GM19455 (cell line): ENCODE measurements around the gene LYVE1.
"Not testable (repeated sequence)": the region's sequence is repeated elsewhere in the genome, so short reads cannot be mapped to it uniquely, and the experiment has no call there.

Experiments
- ATAC-seq: cut with Tn5 transposase; IDR thresholded peaks from one replicate; pipeline ENCODE4 v1.9.1; 2021; ENCODE audit not compliant: unreplicated experiment

Gene LYVE1, protein sequence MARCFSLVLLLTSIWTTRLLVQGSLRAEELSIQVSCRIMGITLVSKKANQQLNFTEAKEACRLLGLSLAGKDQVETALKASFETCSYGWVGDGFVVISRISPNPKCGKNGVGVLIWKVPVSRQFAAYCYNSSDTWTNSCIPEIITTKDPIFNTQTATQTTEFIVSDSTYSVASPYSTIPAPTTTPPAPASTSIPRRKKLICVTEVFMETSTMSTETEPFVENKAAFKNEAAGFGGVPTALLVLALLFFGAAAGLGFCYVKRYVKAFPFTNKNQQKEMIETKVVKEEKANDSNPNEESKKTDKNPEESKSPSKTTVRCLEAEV

DNA sequence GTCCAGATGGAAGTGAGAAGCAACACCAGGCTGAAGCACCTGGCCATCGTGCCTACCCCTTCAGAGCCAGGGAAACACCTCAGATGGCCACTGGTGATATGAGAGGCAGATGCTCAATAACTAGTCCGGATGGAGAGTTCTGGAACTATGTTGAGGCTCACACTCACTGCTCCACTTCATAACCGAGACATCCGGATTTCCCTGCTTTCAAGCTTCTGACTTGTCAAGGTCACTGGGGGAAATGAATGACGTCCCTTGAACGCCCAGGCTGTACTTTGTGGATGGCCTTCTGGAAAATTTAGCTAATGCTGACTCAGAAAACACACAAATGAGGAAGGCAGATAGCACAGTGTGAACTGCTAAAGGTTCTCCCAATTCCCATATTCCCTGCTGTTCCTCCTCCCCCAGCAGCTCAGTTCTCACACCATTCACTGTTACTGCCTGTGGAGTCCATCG lies at the start of gene LYVE1:
TSS of gene LYVE1 (minus strand) at position 180 of the 456 bp plus-strand sequence. CDS start at position 47, 133 bp downstream.
- no peak for ATAC-seq

DNA sequence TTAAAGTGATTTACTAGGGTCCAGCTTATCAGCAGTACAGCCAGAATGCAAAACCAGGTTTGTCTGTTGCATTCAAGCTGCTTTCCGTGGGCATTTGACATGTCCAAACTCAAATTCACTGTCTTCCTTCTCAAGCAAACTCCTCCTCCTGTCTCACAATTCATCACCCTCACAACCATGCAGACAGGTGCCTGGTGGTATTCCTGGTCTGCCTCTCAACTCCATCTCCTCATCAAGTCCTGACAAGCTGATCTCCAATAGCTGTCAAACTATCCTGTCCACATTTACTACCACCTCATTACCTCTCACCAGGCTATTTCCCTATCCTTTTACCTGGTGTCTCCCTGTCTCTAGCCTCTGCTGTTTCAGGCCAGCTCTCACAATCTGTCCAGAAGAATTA lies 49.1 kb upstream of the LYVE1 start:
- no peak for ATAC-seq

DNA sequence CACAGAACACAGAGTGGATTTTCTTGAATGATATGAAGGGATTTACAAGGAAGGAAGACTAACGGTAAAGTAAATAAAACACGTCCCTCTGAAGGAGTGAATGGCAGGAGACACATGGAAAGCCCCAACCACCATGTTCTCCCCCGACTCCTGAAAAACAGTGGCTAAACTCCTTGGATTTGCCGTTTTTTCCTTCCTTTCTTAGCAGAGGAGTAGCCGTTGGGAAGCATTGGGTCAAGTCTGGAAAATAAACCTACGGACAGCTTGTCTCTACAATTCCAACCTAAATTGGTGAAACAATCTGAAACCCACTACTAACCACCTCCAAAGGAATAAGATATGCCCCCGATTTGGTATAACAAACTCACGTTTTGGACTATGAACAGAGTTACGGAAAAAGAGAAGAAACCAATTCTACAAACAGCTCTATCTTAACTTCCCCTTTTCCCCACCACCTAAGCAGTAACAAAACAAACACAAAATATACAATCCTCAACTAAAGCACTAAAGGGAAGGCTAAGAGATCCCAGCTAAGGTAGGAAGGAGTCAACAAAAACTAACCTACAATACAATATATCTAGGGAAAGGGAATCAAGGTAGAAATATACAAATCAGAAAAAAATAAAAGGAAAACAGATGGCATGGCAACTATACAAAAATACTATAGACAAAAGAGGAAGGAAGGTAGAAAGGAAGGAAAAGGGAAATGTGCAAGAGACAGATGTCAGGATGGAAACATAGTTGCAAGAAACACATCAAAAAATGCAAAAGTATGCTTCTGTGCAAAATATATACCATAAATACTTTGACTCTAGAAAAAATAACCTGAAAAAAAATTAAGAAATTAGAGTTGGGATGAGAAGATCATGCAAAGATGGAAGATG lies 43.8 kb upstream of the LYVE1 start:
- ATAC-seq, result no peak

DNA sequence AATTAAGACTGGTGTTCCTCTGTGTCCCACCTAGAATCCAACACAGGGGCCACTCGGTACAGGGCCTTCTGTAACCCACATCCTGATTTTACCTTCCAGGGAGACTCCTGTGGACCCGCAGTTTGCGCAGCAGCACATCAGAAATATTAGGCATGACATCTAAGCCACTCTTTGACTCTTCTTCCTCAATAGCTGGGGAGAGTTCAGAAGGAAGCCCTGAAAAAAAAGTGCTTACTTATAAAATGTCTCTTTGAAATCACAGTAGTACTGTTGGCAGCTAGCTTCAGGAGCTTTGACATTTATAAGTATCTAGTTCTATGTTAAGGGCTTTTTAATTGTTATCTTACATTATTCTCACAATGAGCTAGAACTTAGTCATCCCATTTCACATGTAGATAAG lies 41.2 kb upstream of the LYVE1 start:
- ATAC-seq, result no peak

DNA sequence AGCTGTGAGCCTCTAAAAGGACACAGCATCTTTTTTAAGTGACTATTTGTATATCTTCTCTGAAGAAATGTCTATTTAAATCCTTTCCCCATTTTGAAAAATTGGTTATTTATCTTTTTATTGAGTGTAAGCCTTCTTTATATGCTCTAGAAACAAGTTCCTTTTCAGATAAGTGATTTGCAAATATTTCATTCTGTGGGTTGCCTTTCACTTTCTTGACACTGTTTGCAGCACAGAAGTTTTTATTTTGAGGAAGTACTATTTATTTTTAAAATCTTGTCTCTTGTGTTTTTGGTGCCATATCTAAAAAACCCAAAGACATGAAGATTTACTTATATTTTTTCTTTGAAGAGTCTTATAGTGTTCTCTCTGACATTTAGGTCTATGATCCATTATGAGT lies 40.1 kb upstream of the LYVE1 start:
- no peak for ATAC-seq

DNA sequence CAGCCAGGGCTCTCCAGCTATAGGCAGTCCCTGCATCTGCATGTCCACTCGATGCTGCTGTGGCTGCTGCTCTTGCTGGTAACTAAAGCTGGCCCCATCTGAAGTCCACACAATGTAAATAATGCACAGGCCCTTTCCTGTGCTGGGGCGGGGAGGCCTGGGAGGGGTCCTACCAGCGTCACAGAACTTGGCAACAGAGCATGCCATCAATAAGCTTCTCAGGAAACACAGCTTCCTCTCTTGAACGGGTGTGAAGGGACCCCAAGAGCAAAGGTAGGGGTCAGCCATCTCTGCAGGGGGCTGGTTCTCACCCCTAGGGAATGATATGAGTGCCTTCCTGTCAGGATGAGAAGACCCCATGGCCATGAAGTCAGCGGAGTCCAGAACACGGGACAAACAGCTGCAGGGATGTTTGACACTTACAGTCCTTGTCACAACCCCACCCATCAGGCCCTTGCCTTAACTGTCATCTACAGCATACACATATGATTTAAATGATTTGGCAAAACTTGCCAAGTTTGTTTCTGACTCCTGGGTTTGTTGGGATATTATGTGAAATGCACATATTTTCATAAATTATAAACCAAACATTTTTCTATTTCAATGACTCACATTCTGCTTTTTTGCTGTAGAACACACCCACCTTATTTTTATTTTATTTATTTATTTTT lies 39.1 kb upstream of the LYVE1 start:
- ATAC-seq, result no peak

DNA sequence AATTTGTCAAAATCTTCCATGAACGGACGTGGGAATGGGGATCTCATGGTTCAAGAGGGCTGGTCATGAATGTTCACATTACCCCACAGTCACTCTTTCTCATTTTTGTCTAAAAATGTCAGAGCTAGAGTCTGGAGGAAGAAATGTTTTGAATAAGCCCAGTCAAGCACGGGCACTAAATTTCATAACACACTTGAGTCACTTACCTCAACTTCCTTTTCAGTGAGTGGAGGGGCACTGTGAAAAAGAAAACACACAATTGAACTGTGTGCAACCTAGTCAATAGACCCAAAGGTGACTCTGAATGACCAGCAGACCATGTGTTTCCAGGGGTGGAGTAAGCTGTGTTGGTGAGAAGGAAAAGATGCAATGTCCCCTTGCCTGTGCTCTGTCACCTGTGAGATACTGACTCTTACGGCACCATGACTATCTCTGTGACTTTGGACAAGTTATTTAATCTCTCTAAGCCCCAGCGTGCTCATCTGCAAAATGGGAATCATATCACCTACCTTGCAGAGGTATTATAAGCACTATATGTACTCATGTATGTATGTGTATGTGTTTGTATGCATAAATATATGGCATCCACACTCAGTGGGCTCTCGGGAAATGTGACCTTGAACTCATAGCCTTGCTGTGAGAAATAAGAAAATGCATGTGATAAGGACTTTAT lies 38.2 kb upstream of the LYVE1 start:
- peak; percentile 53 for ATAC-seq

DNA sequence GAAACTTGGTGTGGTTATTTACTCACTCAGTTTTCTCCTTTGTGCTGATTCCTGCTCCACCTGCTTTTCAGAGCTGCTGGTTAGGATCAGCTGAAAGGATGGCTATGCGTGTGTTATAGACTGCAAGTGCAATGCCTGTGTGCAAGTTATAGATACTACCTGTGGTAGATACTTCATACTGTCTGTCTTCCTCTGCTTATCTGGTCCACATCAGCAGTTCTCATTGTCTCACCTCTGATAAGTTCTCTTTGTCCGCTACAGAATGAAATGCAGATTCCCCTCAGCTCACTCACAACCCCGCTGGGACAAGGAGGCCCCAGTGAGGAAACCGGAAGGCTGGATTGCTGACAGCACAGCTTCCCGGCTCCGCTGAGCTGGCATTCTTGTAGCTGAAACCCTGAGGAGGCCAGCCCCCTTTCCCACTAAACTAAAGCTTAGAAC lies 37.5 kb upstream of the LYVE1 start:
- no peak for ATAC-seq

DNA sequence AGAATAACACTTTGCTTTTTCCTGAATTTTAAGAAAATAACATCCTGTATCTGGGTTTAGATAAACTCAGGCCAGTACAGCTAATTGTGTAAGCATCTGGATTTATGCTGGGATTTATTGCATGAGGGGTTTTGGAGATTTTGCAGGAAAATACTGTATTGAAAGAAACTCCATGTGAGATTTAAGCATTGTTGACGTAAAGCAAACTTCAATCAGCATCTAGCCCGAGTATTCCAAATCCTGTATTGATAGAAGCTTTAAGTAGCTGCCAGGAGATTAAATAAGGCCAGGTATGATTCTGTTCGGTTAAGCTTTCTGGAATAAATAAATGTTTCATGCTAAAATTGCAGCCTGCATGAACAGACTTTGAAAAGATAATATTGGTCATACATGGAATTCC lies 36.3 kb upstream of the LYVE1 start:
- no peak for ATAC-seq

DNA sequence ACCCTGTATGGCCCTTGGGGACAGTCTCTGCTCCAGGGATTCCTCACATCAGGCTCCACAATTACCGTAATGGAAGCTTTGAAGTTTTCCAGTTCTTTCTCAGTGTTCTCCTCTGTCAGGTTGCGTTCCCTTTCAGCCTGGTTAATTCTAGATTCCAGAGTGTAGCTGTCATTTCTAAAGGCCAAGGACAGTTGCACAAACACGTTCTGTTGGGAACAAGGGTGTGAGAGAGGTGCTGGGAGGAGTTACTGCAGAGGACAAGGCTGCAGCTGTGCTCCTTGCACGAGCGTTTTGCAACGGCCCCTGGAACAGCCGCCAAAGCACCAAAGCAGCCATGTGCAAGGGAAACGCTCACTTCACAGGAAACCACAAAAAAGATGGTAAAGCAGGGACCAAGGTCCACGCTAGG lies 35.9 kb upstream of the LYVE1 start:
- no peak for ATAC-seq

DNA sequence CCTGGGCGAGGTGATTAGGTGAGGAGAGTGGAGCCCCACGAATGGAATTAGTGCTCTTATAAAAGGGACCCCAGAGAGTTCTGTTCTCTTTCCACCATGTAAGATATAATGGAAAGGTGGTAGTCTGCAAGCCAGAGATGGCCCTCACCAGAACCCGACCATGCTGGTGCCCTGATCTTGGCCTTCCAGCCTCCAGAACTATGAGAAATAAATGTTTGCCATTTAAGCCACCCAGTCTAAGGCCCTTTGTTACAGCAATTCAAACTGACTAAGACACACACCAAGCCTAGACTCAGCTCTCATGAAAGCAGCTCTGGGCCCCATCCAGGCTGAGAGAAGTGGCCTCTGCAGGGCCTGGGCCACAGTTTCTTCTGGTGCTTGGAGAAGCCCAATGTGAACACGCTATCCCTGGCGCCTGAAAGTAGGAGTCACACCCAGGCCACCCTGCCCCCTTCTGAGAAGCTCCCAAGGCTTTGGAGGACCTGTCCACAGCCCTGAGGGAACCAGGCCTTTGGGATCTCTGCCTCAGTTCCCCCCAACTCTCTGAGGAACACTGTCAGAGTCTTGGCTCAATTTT lies 35.3 kb upstream of the LYVE1 start:
- ATAC-seq, result no peak

DNA sequence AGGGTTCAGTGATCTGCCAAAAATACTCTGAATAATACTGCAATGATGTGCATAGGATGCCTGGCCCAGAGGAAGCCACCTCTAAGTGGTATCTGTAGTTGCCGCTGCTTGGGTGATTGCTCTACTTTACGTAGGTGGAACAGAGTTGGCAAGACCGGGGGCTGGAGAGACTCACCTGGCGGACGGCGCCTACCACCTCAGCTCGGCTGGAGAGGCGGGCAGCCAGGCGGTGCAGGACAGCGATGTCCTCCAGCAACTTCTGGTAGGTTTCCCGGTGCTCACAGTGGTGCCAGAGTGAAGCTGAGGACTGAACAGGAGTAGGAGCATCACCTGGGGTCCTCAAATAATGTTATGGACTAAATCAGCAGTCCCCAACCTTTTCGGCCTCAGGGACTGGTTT lies 34.5 kb upstream of the LYVE1 start:
- ATAC-seq, result no peak

DNA sequence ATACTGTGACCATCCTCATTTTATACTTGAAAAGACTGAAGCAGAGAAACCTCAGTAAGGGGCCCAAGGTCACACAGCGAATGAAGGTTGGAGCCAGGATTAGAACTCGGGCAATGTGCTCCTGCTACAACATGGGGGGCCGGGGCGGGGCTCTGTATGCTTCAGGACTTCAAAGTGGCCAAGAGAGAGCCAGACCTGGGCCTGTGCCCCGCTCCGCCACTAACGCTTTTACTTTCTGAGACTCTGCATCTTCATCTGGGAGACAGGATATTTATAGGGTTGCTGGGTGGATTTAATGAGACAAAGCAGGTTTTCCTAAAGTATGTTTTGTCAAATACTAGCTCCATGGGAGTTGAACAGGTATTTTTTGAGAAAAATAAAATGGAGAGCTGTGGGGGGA lies 33.9 kb upstream of the LYVE1 start:
- ATAC-seq, result no peak

DNA sequence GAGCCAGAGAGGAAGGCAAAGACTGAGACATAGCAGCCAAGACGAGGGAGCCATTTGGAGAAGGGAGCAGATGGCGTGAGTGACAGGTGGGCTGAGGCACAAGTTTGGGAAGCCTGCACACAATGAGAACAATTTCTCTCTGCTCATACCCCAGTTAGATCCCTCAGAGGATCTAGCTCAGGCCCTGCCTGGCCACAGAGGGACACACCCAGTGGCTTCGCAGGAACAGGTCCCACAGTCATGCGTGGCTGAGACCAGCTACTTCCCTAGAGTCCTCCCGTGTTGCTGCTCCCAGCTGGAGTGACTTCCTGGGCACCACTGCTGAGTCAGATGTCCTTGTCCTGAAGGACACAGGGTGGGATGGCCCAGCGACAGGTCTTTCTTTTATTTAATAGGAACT lies 33.4 kb upstream of the LYVE1 start:
- ATAC-seq, result no peak

DNA sequence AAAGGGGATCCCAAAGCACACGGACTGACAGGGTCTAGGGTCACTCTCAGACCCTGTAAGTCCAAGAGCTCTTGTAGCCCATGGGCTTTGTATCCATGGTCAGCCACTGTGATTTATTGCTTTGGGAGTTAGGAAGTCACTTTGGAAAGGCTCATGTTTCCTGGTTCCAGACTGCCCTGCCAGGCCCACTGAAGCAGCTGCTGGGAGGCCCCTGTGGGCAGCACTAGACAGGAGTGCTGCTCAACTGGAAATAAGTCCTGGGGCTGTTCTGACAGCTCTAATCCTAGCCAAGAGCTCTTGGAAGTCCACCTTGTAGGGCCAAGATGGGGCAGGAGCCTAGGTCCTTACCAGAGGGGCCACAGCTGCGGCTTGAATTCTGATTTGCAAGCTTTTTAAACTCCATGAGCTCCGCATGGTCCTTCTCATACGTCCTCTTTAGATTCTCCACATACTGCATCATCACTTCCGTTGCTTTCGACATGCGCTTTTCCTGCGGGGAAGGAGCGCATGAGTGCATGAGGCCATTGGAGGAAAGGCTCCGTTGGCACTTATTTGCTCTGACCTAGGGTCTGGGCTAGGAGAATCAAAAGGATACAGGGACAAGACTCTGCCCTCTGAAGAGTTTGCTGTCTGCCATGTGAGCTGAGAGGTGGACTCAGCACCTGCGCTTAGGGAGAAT lies 32.2 kb upstream of the LYVE1 start:
- ATAC-seq, result no peak

DNA sequence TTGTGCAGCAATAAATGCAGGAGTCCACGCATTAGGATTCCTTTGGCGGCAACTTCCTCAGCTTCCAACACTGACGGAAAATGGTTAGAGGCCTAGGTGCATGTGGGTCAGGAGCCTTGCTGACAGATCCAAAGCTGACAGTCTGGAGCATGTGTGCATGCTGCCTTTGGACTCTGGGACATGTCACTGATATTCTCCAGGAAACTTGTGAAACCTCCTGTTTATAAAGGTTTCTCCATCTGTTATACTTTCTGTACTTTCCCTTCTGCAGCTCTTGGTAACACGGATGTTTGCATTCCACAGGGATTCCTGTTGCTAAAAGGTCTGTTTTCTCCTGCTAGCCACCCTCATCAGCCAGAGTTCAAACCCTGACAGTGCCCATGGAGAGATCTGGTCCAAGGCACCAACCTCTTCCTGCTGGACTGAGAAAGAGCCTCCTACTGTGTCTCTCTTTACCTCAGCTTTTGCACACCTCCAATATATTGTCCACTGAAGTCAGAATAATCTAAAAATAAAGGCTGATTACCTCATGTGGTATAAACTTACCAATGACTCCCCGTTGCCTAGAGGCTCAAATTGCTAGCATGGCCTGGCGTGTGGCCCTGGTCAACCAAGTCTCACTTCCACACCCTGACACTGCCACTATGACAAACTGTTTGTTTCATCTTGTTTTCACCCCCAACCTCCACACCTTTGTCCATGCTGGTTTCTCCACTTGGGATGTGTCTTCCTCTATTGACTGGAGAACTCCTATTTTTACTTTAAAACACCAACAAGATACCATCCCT lies 31.1 kb upstream of the LYVE1 start:
- no peak for ATAC-seq

DNA sequence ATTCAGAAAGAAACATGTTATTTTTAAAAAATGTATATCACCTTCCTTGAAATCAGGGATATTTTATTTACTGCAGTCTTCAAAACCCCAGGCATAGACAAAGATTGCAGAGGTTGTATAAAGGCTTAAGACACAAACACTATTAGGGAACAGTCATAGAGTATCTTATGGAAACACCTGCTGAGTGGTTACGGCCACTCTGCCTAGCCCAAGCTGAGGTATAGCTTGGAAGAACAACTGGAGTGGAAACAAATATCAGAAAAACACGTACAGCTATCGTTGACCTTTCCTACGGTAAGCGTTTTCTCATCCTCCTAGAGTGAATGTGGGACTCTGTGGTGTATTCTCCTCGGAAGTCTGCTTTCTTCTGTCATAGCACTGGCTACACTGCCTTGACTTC lies 30.4 kb upstream of the LYVE1 start:
- ATAC-seq, result no peak

DNA sequence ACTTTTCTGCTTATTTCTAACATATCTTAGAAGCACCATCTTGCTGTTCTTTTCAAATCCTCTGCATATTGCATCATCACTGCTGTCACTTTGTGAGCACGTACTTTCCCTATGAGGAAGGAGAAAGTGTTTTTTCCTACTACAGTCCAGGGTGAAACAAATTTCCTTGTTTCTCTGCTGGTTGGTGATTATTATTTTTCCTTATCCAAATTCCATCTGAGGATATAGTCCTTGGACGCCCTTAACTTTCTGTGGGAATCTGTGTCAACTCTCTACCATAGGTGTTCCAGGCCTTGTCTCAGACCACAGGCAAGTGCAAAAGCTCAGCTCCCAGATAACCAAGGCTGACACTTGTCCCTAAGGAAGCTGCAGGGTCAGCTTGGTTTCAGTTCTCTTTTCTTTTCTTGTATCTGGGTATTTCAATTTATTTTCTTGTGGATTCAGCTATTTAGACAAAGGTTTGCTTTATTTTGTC lies 29.4 kb upstream of the LYVE1 start:
- no peak for ATAC-seq

DNA sequence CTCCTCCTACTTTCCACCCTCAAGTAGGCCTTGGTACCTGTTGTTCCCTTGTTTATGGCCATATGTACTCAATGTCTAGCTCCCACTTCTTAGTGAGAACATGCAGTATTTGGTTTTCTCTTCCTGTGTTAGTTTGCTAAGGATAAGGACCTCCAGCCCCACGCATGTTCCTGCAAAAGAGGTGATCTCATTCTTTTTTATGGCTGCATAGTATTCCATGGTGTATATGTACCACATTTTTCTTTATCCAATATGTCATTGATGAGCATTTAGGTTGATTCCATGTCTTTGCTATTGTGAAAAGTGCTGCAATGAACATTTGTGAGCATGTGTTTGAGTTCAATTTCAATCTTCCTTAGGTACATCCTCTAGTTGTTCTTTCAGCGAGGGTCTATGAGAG lies 27.4 kb upstream of the LYVE1 start:
- ATAC-seq, result not testable (repeated sequence)
